Measurements from ENCODE around the gene PBX2. TPM values are rescaled to one million over a fixed set of nuclear protein-coding genes. Genes with fewer than 3 reads are reported as not detected.
"Not testable (repeated sequence)": the region's sequence is repeated elsewhere in the genome, so short reads cannot be mapped to it uniquely, and the experiment has no call there.

Gene PBX2
- polyA plus RNA-seq, 1 donor, result 109 TPM

- DNase-seq, result no peak
These were observed 12.2 kb upstream of the PBX2 start for GRCh38 chr6:32202186-32202585.

- DNase-seq, result no peak
These were observed 10.9 kb upstream of the PBX2 start for GRCh38 chr6:32200711-32201475.

- DNase-seq, result no peak
These were observed 8.9 kb upstream of the PBX2 start for GRCh38 chr6:32198866-32199265.

GRCh38 chr6:32198345-32198696 is 8.3 kb upstream of the PBX2 start:
- no peak for DNase-seq

- peak; percentile 51 for DNase-seq
These were observed 6.9 kb upstream of the PBX2 start for GRCh38 chr6:32196682-32197616.

GRCh38 chr6:32195902-32196681 is 6.1 kb upstream of the PBX2 start:
- DNase-seq, result peak; percentile 90

GRCh38 chr6:32195652-32195901 is 5.6 kb upstream of the PBX2 start:
- DNase-seq, result peak; percentile 100

- DNase-seq, result no peak
These were observed 5.0 kb upstream of the PBX2 start for GRCh38 chr6:32194825-32195651.

- DNase-seq, result no peak
These were observed 4.4 kb upstream of the PBX2 start for GRCh38 chr6:32194388-32194787.

- not testable (repeated sequence) for DNase-seq
These were observed 3.1 kb upstream of the PBX2 start for GRCh38 chr6:32193096-32193495.

GRCh38 chr6:32192608-32193039 is 2.6 kb upstream of the PBX2 start, which contains the start of gene GPSM3:
GPSM3 (minus strand) TSS chr6:32192643; CDS start chr6:32192513, 130 bp downstream.
- DNase-seq, result no peak

- no peak for DNase-seq
These were observed 1.9 kb upstream of the PBX2 start for GRCh38 chr6:32191696-32192607.

- DNase-seq, result no peak
These were observed 1.1 kb upstream of the PBX2 start for GRCh38 chr6:32190911-32191677.

GRCh38 chr6:32189742-32190053 is 304 bp downstream of the PBX2 start:
- no peak for DNase-seq

GRCh38 chr6:32189069-32189741 is 797 bp downstream of the PBX2 start:
- DNase-seq, result no peak

- DNase-seq, result no peak
These were observed 1.5 kb downstream of the PBX2 start for GRCh38 chr6:32188381-32189068.

GRCh38 chr6:32187725-32188380 is 2.1 kb downstream of the PBX2 start:
- DNase-seq, result not testable (repeated sequence)

GRCh38 chr6:32187009-32187709 is 2.8 kb downstream of the PBX2 start:
- DNase-seq, result no peak
